WTC11 (cell line): Measurements from ENCODE around the gene TNNI2.

ENCODE experiments used
- FOXJ3 ChIP-seq: sonication (generic); formaldehyde crosslinking; IDR thresholded peaks from 2 replicates; pipeline ENCODE4 v1.9.0; 2021; ENCODE audit warnings: missing genetic modification reagents, mild to moderate bottlenecking, borderline replicate concordance
- FOXP1 ChIP-seq: sonication (generic); formaldehyde crosslinking; IDR thresholded peaks from 2 replicates; pipeline ENCODE4 v1.8.0; 2022; ENCODE audit warnings: missing genetic modification reagents, mild to moderate bottlenecking, moderate library complexity, borderline replicate concordance
- HMGXB4 ChIP-seq: sonication (generic); formaldehyde crosslinking; IDR thresholded peaks from 2 replicates; pipeline ENCODE4 v1.8.1; 2023; ENCODE audit warnings: mild to moderate bottlenecking, moderate library complexity, missing genetic modification reagents
- IRF1 ChIP-seq: sonication (generic); formaldehyde crosslinking; IDR thresholded peaks from 2 replicates; pipeline ENCODE4 v1.8.0; 2023; ENCODE audit warnings: missing genetic modification reagents
- IRF2 ChIP-seq: sonication (generic); formaldehyde crosslinking; IDR thresholded peaks from 2 replicates; pipeline ENCODE4 v1.8.0; 2022; ENCODE audit warnings: low read depth, missing genetic modification reagents, borderline replicate concordance
- KAT7 ChIP-seq: sonication (generic); formaldehyde crosslinking; IDR thresholded peaks from 2 replicates; pipeline ENCODE4 v1.8.1; 2023; ENCODE audit warnings: missing genetic modification reagents, mild to moderate bottlenecking, borderline replicate concordance
- MXD4 ChIP-seq: fragments of 250-450 bp; sonication (Bioruptor Pico); IDR thresholded peaks from 2 replicates; pipeline ENCODE4 v1.8.0; 2021; ENCODE audit warnings: mild to moderate bottlenecking, moderate library complexity, borderline replicate concordance
- TF ChIP-seq, protein P1 (sequence below): fragments of 200-600 bp; IDR thresholded peaks from 2 replicates; pipeline ENCODE4 v1.8.0; 2022; ENCODE audit warnings: antibody characterized with exemption

DNA sequence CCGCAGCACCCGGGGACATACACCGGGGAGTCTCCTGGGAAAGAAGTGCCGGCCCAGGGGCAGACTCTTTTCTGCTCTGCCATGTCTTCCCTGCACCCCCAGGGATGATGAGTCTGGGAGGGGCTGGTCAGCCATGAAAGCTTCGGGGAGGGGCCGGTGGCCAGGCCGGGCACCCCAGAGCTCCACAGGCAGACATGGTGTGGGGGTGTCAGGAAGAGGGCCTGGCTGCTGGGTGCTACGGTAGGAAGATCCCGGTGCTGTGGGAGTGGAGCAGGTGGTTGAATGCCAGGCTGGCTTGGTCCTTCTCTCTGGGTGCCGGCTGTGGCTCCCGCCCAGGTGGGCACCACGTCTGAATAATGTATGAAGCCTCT, 31.5 kb downstream of the TNNI2 start:
- TF ChIP-seq IRF1 (CRISPR knock-in tag): no peak
- no peak for TF ChIP-seq MXD4 (CRISPR knock-in tag)
- TF ChIP-seq KAT7 (CRISPR knock-in tag): no peak
- TF ChIP-seq, protein P1, sequence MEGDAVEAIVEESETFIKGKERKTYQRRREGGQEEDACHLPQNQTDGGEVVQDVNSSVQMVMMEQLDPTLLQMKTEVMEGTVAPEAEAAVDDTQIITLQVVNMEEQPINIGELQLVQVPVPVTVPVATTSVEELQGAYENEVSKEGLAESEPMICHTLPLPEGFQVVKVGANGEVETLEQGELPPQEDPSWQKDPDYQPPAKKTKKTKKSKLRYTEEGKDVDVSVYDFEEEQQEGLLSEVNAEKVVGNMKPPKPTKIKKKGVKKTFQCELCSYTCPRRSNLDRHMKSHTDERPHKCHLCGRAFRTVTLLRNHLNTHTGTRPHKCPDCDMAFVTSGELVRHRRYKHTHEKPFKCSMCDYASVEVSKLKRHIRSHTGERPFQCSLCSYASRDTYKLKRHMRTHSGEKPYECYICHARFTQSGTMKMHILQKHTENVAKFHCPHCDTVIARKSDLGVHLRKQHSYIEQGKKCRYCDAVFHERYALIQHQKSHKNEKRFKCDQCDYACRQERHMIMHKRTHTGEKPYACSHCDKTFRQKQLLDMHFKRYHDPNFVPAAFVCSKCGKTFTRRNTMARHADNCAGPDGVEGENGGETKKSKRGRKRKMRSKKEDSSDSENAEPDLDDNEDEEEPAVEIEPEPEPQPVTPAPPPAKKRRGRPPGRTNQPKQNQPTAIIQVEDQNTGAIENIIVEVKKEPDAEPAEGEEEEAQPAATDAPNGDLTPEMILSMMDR: no peak
- no peak for TF ChIP-seq HMGXB4 (CRISPR knock-in tag)
- no peak for TF ChIP-seq IRF2
- TF ChIP-seq FOXP1: no peak
- no peak for TF ChIP-seq FOXJ3 (CRISPR knock-in tag)
